GM23338 (cell line): ENCODE measurements around the gene CFAP57. TPM values are rescaled to one million over a fixed set of nuclear protein-coding genes. Genes with fewer than 3 reads are reported as not detected.

Experiments
- ATAC-seq: fragments of 200-7000 bp; cut with Tn5 transposase; 3 replicates; pipeline ENCODE4 v1.9.1; 2020
- DNase-seq: peaks from one replicate; pipeline ENCODE4 v3.0.0-alpha.2; 2015; ENCODE audit warnings: low spot score
- H2AFZ ChIP-seq: fragments of 200-600 bp; sonication (generic); 2 replicates; pipeline ENCODE4 v1.8.0; 2016; ENCODE audit warnings: antibody characterized with exemption, mild to moderate bottlenecking, moderate library complexity
- H3F3A ChIP-seq: fragments of 200-600 bp; sonication (generic); replicated peaks from 2 replicates; pipeline ENCODE4 v1.8.0; 2017; ENCODE audit warnings: antibody characterized with exemption, mixed run types, low read depth
- H3K27ac ChIP-seq: fragments of 200-600 bp; sonication (generic); 2 replicates; pipeline ENCODE4 v1.6.1; 2016; ENCODE audit warnings: low read depth
- H3K27me3 ChIP-seq: fragments of 200-600 bp; sonication (generic); 2 replicates; pipeline ENCODE4 v1.8.0; 2016; ENCODE audit warnings: mild to moderate bottlenecking, mixed run types, moderate library complexity; ENCODE audit not compliant: insufficient read depth
- H3K36me3 ChIP-seq: fragments of 200-600 bp; sonication (generic); 2 replicates; pipeline ENCODE4 v1.8.0; 2016; ENCODE audit warnings: mild to moderate bottlenecking; ENCODE audit not compliant: insufficient read depth
- H3K4me1 ChIP-seq: fragments of 200-600 bp; sonication (generic); 2 replicates; pipeline ENCODE4 v1.8.0; 2016; ENCODE audit warnings: mild to moderate bottlenecking, moderate library complexity; ENCODE audit not compliant: insufficient read depth
- H3K4me2 ChIP-seq: fragments of 200-600 bp; sonication (generic); 2 replicates; pipeline ENCODE4 v1.7.1; 2017; ENCODE audit warnings: mixed run types
- H3K4me3 ChIP-seq: fragments of 200-600 bp; sonication (generic); 2 replicates; pipeline ENCODE4 v1.6.1; 2016; ENCODE audit warnings: mixed run types
- H3K79me2 ChIP-seq: fragments of 200-600 bp; sonication (generic); replicated peaks from 2 replicates; pipeline ENCODE4 v1.8.0; 2017; ENCODE audit warnings: mild to moderate bottlenecking; ENCODE audit not compliant: insufficient read depth
- H3K9me2 ChIP-seq: fragments of 200-600 bp; sonication (generic); 2 replicates; pipeline ENCODE4 v1.8.0; 2017; ENCODE audit not compliant: insufficient read depth
- H4K20me1 ChIP-seq: fragments of 200-600 bp; sonication (generic); replicated peaks from 2 replicates; pipeline ENCODE4 v1.8.0; 2017; ENCODE audit warnings: mild to moderate bottlenecking; ENCODE audit not compliant: insufficient read depth
- H3K27ac Mint-ChIP-seq: 2 replicates; pipeline ENCODE4 v1.8.0; 2020; ENCODE audit warnings: inconsistent platforms, mild to moderate bottlenecking, moderate library complexity, mixed read lengths
- H3K27me3 Mint-ChIP-seq: 3 replicates; pipeline ENCODE4 v1.8.0; 2022; ENCODE audit warnings: low read depth, mild to moderate bottlenecking, moderate library complexity, mixed read lengths, inconsistent platforms; ENCODE audit not compliant: insufficient read depth, poor library complexity
- H3K36me3 Mint-ChIP-seq: 3 replicates; pipeline ENCODE4 v1.8.0; 2021; ENCODE audit warnings: low read depth, mild to moderate bottlenecking, inconsistent platforms, moderate library complexity, mixed read lengths
- H3K4me1 Mint-ChIP-seq: 3 replicates; pipeline ENCODE4 v1.8.0; 2020; ENCODE audit warnings: mild to moderate bottlenecking, inconsistent platforms, mixed read lengths
- H3K4me3 Mint-ChIP-seq: 3 replicates; pipeline ENCODE4 v1.8.0; 2021; ENCODE audit warnings: moderate library complexity, mild to moderate bottlenecking, inconsistent platforms, mixed read lengths
- H3K9me3 Mint-ChIP-seq: 3 replicates; pipeline ENCODE4 v1.8.0; 2020; ENCODE audit warnings: moderate library complexity, mild to moderate bottlenecking, inconsistent platforms, mixed read lengths
- CTCF ChIP-seq, 2 experiments: fragments of 200-600 bp in 1 of 2; sonication (generic) in 1 of 2; conservative IDR thresholded peaks; 2 replicates each; pipeline versions ENCODE4 v1.5.1 to v1.6.1; 2016 to 2017; ENCODE audit warnings: antibody characterized with exemption in 2 of 2, low read depth in 2 of 2, mild to moderate bottlenecking in 2 of 2, moderate library complexity in 1 of 2
- EZH2 ChIP-seq: fragments of 200-600 bp; sonication (generic); IDR thresholded peaks from one replicate; pipeline ENCODE4 v1.8.0; 2017; ENCODE audit warnings: antibody characterized with exemption, mild to moderate bottlenecking, low read depth; ENCODE audit not compliant: unreplicated experiment
- ZNF462 ChIP-seq: fragments of 250-450 bp; sonication (Bioruptor Pico); IDR thresholded peaks from 2 replicates; pipeline ENCODE4 v1.5.0; 2020; ENCODE audit warnings: mild to moderate bottlenecking, moderate library complexity
- polyA plus RNA-seq: library from polyadenylated mRNA; unstranded; fragments of >200 nt; fragmentation: Nextera tagmentation; extraction: Ambion mirVana; gene quantifications from 2 replicates; pipeline ENCODE4 v1.2.1, GENCODE V29; 2016
- total RNA-seq: library from RNA; depleted of rRNA; stranded (reverse); fragments of >200 nt; shearing (Covaris generic); gene quantifications from 2 replicates; pipeline ENCODE4 v1.2.3, GENCODE V29; 2014

Gene CFAP57
- total and polyA plus RNA-seq, 2 experiments from 2014 or later, result 0.37 to 0.38 TPM

GRCh38 chr1:43227143-43227764, 55.1 kb downstream of the CFAP57 start:
- Mint-ChIP-seq H3K27ac (no peak overlapping the region), H3K27me3 (peaks cover 15% of the 10 kb centered on the region), H3K9me3 (no peaks in the 10 kb centered on the region), H3K4me1 (peaks cover 29% of the 10 kb centered on the region), H3K4me3 (no peak overlapping the region), H3K36me3 (no peaks in the 10 kb centered on the region; the same call in 2 of the 3 replicates)
- no peaks in the 10 kb centered on the region for H3K27me3 ChIP-seq
- H2AFZ ChIP-seq, result peak overlapping the region; percentile 91
- H3K9me2 ChIP-seq, result no peaks in the 10 kb centered on the region
- no peak overlapping the region for H3K4me2 ChIP-seq
- H4K20me1 ChIP-seq, result no peaks in the 10 kb centered on the region
- H3K79me2 ChIP-seq, result no peaks in the 10 kb centered on the region
- H3K36me3 ChIP-seq, result no peaks in the 10 kb centered on the region
- TF ChIP-seq EZH2 (no peak), ZNF462 (0 out of 2 replicates have a peak, but pooled peaks have one; percentile 38), CTCF (conservative IDR thresholded peaks at IDR 0.05; ENCODE audit: low read depth in 2 of 2) (peak; percentile 95 to 99)
- H3F3A ChIP-seq, result no peaks in the 10 kb centered on the region
- DNase-seq, result peak; percentile 96
- no peak overlapping the region for H3K27ac ChIP-seq
- H3K4me1 ChIP-seq, result peaks cover 8% of the 10 kb centered on the region; the same call in 1 of the 2 replicates
- no peak overlapping the region for H3K4me3 ChIP-seq
- ATAC-seq, result peak; percentile 96
